ENCODE data around the gene TNNC2. TPM values are rescaled to one million over a fixed set of nuclear protein-coding genes. Genes with fewer than 3 reads are reported as not detected.

Gene TNNC2
- total and polyA plus RNA-seq, 3 experiments from 2014 or later: 0.36 TPM; not detected in 2

GRCh38 chr20:45863543-45864470 lies 36.7 kb upstream of the TNNC2 start:
- peaks cover 0 to 2% of the 10 kb centered on the region in 2 donors for H3K27me3 Mint-ChIP-seq
- H3K4me1 ChIP-seq (ENCODE audit: insufficient read depth, low read length): peaks cover 2% of the 10 kb centered on the region
- H3K36me3 ChIP-seq (ENCODE audit: insufficient read depth, low read length): no peaks in the 10 kb centered on the region
- H3K27me3 ChIP-seq (ENCODE audit: insufficient read depth, low read length, poor library complexity, severe bottlenecking): no peaks in the 10 kb centered on the region
- H3K4me3 Mint-ChIP-seq: no peak overlapping the region
- H3K36me3 Mint-ChIP-seq: peaks cover 0 to 10% (median 0%) of the 10 kb centered on the region in 3 donors
- H3K9me3 Mint-ChIP-seq: no peaks in the 10 kb centered on the region
- no peaks in the 10 kb centered on the region for H3K9me3 ChIP-seq (ENCODE audit: low read length)
- POLR2A ChIA-PET: no interaction called here
- H3K4me3 ChIP-seq (ENCODE audit: low read length): no peak overlapping the region
- peak overlapping the region in 1 of 8 donors; percentile 23 for H3K27ac Mint-ChIP-seq
- peaks cover 4 to 23% (median 15%) of the 10 kb centered on the region in 3 donors for H3K4me1 Mint-ChIP-seq
- H3K27ac ChIP-seq (ENCODE audit: low read depth, low read length): no peak overlapping the region
- no peak for DNase-seq
- CTCF ChIA-PET: interaction anchor here (1.5 kb wide), 1 partner anchor 7 kb away, joined by 4 read pairs; no protein-coding TSS in a partner anchor

GRCh38 chr20:45861221-45862075 lies 34.3 kb upstream of the TNNC2 start:
- CTCF ChIA-PET: interaction anchor here (1.1 kb wide), 1 partner anchor 62 kb away, joined by 3 read pairs; no protein-coding TSS in a partner anchor
- POLR2A ChIA-PET: no interaction called here
- peaks cover 0 to 2% of the 10 kb centered on the region in 2 donors for H3K27me3 Mint-ChIP-seq
- no peaks in the 10 kb centered on the region for H3K9me3 ChIP-seq (ENCODE audit: low read length)
- H3K4me3 ChIP-seq (ENCODE audit: low read length): no peak overlapping the region
- H3K4me1 ChIP-seq (ENCODE audit: insufficient read depth, low read length): peaks cover 15% of the 10 kb centered on the region
- H3K27ac Mint-ChIP-seq: peak overlapping the region in 2 of 8 donors; percentile 40 to 46
- peaks cover 20 to 47% (median 38%) of the 10 kb centered on the region in 3 donors for H3K4me1 Mint-ChIP-seq
- H3K4me3 Mint-ChIP-seq: no peak overlapping the region
- H3K27me3 ChIP-seq (ENCODE audit: insufficient read depth, low read length, poor library complexity, severe bottlenecking): no peaks in the 10 kb centered on the region
- H3K36me3 Mint-ChIP-seq: peaks cover 0 to 13% (median 10%) of the 10 kb centered on the region in 3 donors
- no peaks in the 10 kb centered on the region for H3K9me3 Mint-ChIP-seq
- DNase-seq: no peak
- H3K27ac ChIP-seq (ENCODE audit: low read depth, low read length): no peak overlapping the region
- H3K36me3 ChIP-seq (ENCODE audit: insufficient read depth, low read length): no peaks in the 10 kb centered on the region

- Histone ChIP-seq H3K27me3 (ENCODE audit: insufficient read depth, low read length, poor library complexity, severe bottlenecking) (no peaks in the 10 kb centered on the region), H3K36me3 (ENCODE audit: insufficient read depth, low read length) (no peaks in the 10 kb centered on the region), H3K4me1 (ENCODE audit: insufficient read depth, low read length) (peaks cover 23% of the 10 kb centered on the region), H3K27ac (ENCODE audit: low read depth, low read length) (no peak overlapping the region), H3K4me3 (ENCODE audit: low read length) (no peak overlapping the region), H3K9me3 (ENCODE audit: low read length) (no peaks in the 10 kb centered on the region)
- Mint-ChIP-seq H3K27me3 (peaks cover 0 to 2% of the 10 kb centered on the region in 2 donors), H3K9me3 (no peaks in the 10 kb centered on the region), H3K4me3 (peak overlapping the region in 3 of 7 donors; percentile 4 to 69 (median 17)), H3K36me3 (peaks cover 0 to 15% (median 10%) of the 10 kb centered on the region in 3 donors), H3K4me1 (peaks cover 25 to 54% (median 46%) of the 10 kb centered on the region in 3 donors), H3K27ac (peak overlapping the region in 1 of 8 donors; percentile 83)
- DNase-seq: no peak
- POLR2A ChIA-PET: no interaction called here
- CTCF ChIA-PET: no interaction called here
Observed at GRCh38 chr20:45860560-45861220, 33.6 kb upstream of the TNNC2 start.

- Mint-ChIP-seq H3K36me3 (peaks cover 0 to 18% (median 10%) of the 10 kb centered on the region in 3 donors), H3K27me3 (peaks cover 0 to 2% of the 10 kb centered on the region in 2 donors), H3K4me1 (peaks cover 29 to 62% (median 53%) of the 10 kb centered on the region in 3 donors), H3K9me3 (no peaks in the 10 kb centered on the region), H3K4me3 (no peak overlapping the region), H3K27ac (no peak overlapping the region)
- Histone ChIP-seq H3K36me3 (ENCODE audit: insufficient read depth, low read length) (no peaks in the 10 kb centered on the region), H3K4me1 (ENCODE audit: insufficient read depth, low read length) (peaks cover 26% of the 10 kb centered on the region), H3K9me3 (ENCODE audit: low read length) (no peaks in the 10 kb centered on the region), H3K4me3 (ENCODE audit: low read length) (no peak overlapping the region), H3K27ac (ENCODE audit: low read depth, low read length) (no peak overlapping the region), H3K27me3 (ENCODE audit: insufficient read depth, low read length, poor library complexity, severe bottlenecking) (no peaks in the 10 kb centered on the region)
- DNase-seq: no peak
- ChIA-PET POLR2A (no interaction called here), CTCF (no interaction called here)
Observed at GRCh38 chr20:45859916-45860315, 32.8 kb upstream of the TNNC2 start.

- POLR2A ChIA-PET: interaction anchor here (0.6 to 2.9 kb wide), 4 partner anchors 23 to 76 kb away, joined by 4 to 29 read pairs (median 6); partner anchors contain the start of gene PCIF1
- H3K27me3 Mint-ChIP-seq: peaks cover 0 to 2% of the 10 kb centered on the region in 2 donors
- peak overlapping the region; percentile 87 to 98 (median 98) for H3K27ac Mint-ChIP-seq
- no peaks in the 10 kb centered on the region for H3K9me3 Mint-ChIP-seq
- H3K4me3 Mint-ChIP-seq: peak overlapping the region; percentile 89 to 99 (median 96)
- peak overlapping the region; percentile 93 for H3K27ac ChIP-seq (ENCODE audit: low read depth, low read length)
- no peak for DNase-seq
- CTCF ChIA-PET: interaction anchor here (1.2 kb wide), 1 partner anchor 24 kb away, joined by 3 read pairs; no protein-coding TSS in a partner anchor
- H3K9me3 ChIP-seq (ENCODE audit: low read length): no peaks in the 10 kb centered on the region
- peaks cover 30% of the 10 kb centered on the region for H3K4me1 ChIP-seq (ENCODE audit: insufficient read depth, low read length)
- peaks cover 6% of the 10 kb centered on the region for H3K36me3 ChIP-seq (ENCODE audit: insufficient read depth, low read length)
- peaks cover 0 to 34% (median 8%) of the 10 kb centered on the region in 3 donors for H3K36me3 Mint-ChIP-seq
- H3K4me3 ChIP-seq (ENCODE audit: low read length): peak overlapping the region; percentile 91
- H3K27me3 ChIP-seq (ENCODE audit: insufficient read depth, low read length, poor library complexity, severe bottlenecking): no peaks in the 10 kb centered on the region
- peaks cover 41 to 79% (median 71%) of the 10 kb centered on the region in 3 donors for H3K4me1 Mint-ChIP-seq
Observed at GRCh38 chr20:45857882-45858216, 30.7 kb upstream of the TNNC2 start.

GRCh38 chr20:45857114-45857881 lies 30.2 kb upstream of the TNNC2 start, which contains the start of the genes ACOT8 and ZSWIM3:
Gene ACOT8, minus strand, starts transcription at chr20:45857392. Its CDS starts 77 bp downstream, at chr20:45857315.
Gene ZSWIM3, plus strand, starts transcription at chr20:45857614. Its CDS starts 212 bp downstream, at chr20:45857826.
- Histone ChIP-seq H3K4me1 (ENCODE audit: insufficient read depth, low read length) (peaks cover 30% of the 10 kb centered on the region), H3K4me3 (ENCODE audit: low read length) (peak within 1 kb of the TSS; percentile 91), H3K36me3 (ENCODE audit: insufficient read depth, low read length) (peaks cover 6% of the 10 kb centered on the region), H3K27ac (ENCODE audit: low read depth, low read length) (peak within 1 kb of the TSS; percentile 93), H3K27me3 (ENCODE audit: insufficient read depth, low read length, poor library complexity, severe bottlenecking) (no peaks in the 10 kb centered on the region), H3K9me3 (ENCODE audit: low read length) (no peaks in the 10 kb centered on the region)
- H3K27ac Mint-ChIP-seq: peak within 1 kb of the TSS; percentile 87 to 98 (median 98)
- peaks cover 0 to 38% (median 10%) of the 10 kb centered on the region in 3 donors for H3K36me3 Mint-ChIP-seq
- peaks cover 0 to 2% of the 10 kb centered on the region in 2 donors for H3K27me3 Mint-ChIP-seq
- CTCF ChIA-PET: interaction anchor here (0.6 to 2.0 kb wide), 3 partner anchors 8 to 25 kb away, joined by 3 to 8 read pairs (median 4); partner anchors contain the start of gene ZSWIM1
- H3K4me1 Mint-ChIP-seq: peaks cover 41 to 79% (median 71%) of the 10 kb centered on the region in 3 donors
- DNase-seq: peak; percentile 84 to 98 (median 97)
- H3K4me3 Mint-ChIP-seq: peak within 1 kb of the TSS; percentile 89 to 99 (median 96)
- no peaks in the 10 kb centered on the region for H3K9me3 Mint-ChIP-seq
- POLR2A ChIA-PET: interaction anchor here (0.6 to 2.9 kb wide), 7 partner anchors 23 to 77 kb away, joined by 3 to 29 read pairs (median 5); partner anchors contain the start of genes PCIF1 and ZSWIM1
